Panc1 (cell line): ENCODE data around the gene PLA2G2D. TPM values are rescaled to one million over a fixed set of nuclear protein-coding genes. Genes with fewer than 3 reads are reported as not detected.

Experiments used
- ATAC-seq: fragments of 200-7000 bp; cut with Tn5 transposase; 2 replicates; pipeline ENCODE4 v1.9.1; 2020; ENCODE audit warnings: mild to moderate bottlenecking, moderate library complexity
- BruUV-seq: library from RNA; stranded (reverse); fragments of 400-500 nt; replicated peaks from 2 replicates; lab custom pipeline; 2021; lab: Mats Ljungman, UMichigan
- CTCF ChIA-PET: fragments of 300-600 bp; sonication (Branson Sonifier 250); formaldehyde crosslinking; loops from one replicate; lab custom pipeline; 2022; ENCODE audit warnings: antibody characterized with exemption; lab: Charles Lee
- POLR2A ChIA-PET: fragments of 300-600 bp; sonication (Branson Sonifier 250); formaldehyde crosslinking; loops from one replicate; lab custom pipeline; 2022; ENCODE audit warnings: antibody characterized with exemption; lab: Charles Lee
- DNase-seq: peaks from one replicate; pipeline ENCODE4 v3.0.0-alpha.2; 2010; ENCODE audit warnings: low read depth, low spot score
- H3K27ac ChIP-seq: 2 replicates; pipeline ENCODE4 v1.5.1; 2011; ENCODE audit warnings: mild to moderate bottlenecking, low read length, inconsistent platforms
- H3K27me3 ChIP-seq: fragments of 200-500 bp; sonication (Bioruptor generic); 2 replicates; pipeline ENCODE4 v1.6.0; 2014; ENCODE audit warnings: low read length, inconsistent platforms; ENCODE audit not compliant: control insufficient read depth, insufficient read depth
- H3K36me3 ChIP-seq: fragments of 200-500 bp; sonication (Bioruptor generic); 2 replicates; pipeline ENCODE4 v1.5.1; 2014; ENCODE audit warnings: inconsistent platforms, mild to moderate bottlenecking, low read length, moderate library complexity; ENCODE audit not compliant: control insufficient read depth, insufficient read depth
- H3K4me1 ChIP-seq: 2 replicates; pipeline ENCODE4 v1.5.1; 2011; ENCODE audit warnings: inconsistent platforms, mild to moderate bottlenecking, low read length, moderate library complexity; ENCODE audit not compliant: control insufficient read depth, insufficient read depth
- H3K4me3 ChIP-seq, 2 experiments: 2 replicates each; pipeline ENCODE4 v1.5.1; 2011 to 2012; ENCODE audit warnings: low read depth in 2 of 2, low read length in 2 of 2, mild to moderate bottlenecking in 2 of 2, inconsistent platforms in 1 of 2, moderate library complexity in 1 of 2
- H3K9me3 ChIP-seq: fragments of 200-500 bp; sonication (Bioruptor generic); 2 replicates; pipeline ENCODE4 v1.5.1; 2014; ENCODE audit warnings: low read depth, mild to moderate bottlenecking, inconsistent platforms, low read length, moderate library complexity; ENCODE audit not compliant: control insufficient read depth, insufficient read depth
- POLR2AphosphoS5 ChIP-seq: IDR thresholded peaks from 2 replicates; pipeline ENCODE4 v1.6.1; 2012; ENCODE audit warnings: mild to moderate bottlenecking, low read depth, low read length, moderate library complexity
- SIN3A ChIP-seq: IDR thresholded peaks from 2 replicates; pipeline ENCODE4 v1.6.1; 2012; ENCODE audit warnings: low read depth, mild to moderate bottlenecking, low read length, moderate library complexity, borderline replicate concordance; ENCODE audit not compliant: insufficient read depth
- TCF7L2 ChIP-seq: IDR thresholded peaks from 2 replicates; pipeline ENCODE4 v1.6.1; 2011; ENCODE audit warnings: mild to moderate bottlenecking, low read depth, low read length, inconsistent platforms
- in situ Hi-C: cut with HindIII; loops from 2 replicates; pipeline ENCODE4 v1.10.0; 2016; ENCODE audit warnings: low sequenced_read_pairs, low pct_unique_long_range_greater_than_20kb
- intact Hi-C: fragments of 100-400 bp; cut with micrococcal nuclease; formaldehyde crosslinking; loops from one replicate; pipeline ENCODE4 v1.10.0; 2022; ENCODE audit not compliant: unreplicated experiment
- total RNA-seq: library from RNA; stranded (reverse); gene quantifications from one replicate; pipeline ENCODE4 v1.2.1, GENCODE V29; 2021; ENCODE audit not compliant: unreplicated experiment
- TF ChIP-seq, protein P1 (sequence below): fragments of 450-650 bp; IDR thresholded peaks from 2 replicates; pipeline ENCODE4 v1.5.1; 2017; ENCODE audit warnings: mild to moderate bottlenecking
- TF ChIP-seq, protein P2 (sequence below), 2 experiments: IDR thresholded peaks; 2 replicates each; pipeline ENCODE4 v1.6.1; 2011 to 2012; ENCODE audit warnings: low read depth in 2 of 2, control low read depth in 1 of 2, low read length in 1 of 2, mild to moderate bottlenecking in 1 of 2, moderate library complexity in 1 of 2; ENCODE audit not compliant: insufficient read depth in 1 of 2

Gene PLA2G2D
- total RNA-seq, 1 experiment from 2014 or later: not detected

DNA sequence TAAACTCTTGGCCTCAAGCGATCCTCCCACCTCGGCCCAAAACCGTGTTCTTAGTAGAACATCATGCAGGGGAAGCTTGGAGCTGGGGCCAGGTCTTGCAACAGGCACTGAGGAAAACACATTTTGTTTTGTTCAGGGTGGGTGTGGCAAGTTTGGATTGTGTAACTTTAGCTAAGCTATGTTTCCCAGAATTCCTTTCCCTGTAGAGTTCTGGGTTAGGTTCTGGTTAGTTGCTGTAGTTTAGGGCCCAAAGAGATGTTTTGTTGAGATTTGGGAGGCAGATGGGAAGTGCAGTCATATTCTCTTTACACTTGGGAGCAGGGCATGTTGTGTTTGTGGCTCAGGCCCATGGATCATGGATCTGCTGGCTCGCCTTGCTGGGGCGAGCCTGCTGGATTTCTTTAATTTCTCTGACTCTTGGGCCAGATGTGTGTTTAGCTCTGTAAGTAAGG is 25.4 kb downstream of the PLA2G2D start:
- H3K36me3 ChIP-seq: no peaks in the 10 kb centered on the region
- in situ Hi-C loops: no loop called here

DNA sequence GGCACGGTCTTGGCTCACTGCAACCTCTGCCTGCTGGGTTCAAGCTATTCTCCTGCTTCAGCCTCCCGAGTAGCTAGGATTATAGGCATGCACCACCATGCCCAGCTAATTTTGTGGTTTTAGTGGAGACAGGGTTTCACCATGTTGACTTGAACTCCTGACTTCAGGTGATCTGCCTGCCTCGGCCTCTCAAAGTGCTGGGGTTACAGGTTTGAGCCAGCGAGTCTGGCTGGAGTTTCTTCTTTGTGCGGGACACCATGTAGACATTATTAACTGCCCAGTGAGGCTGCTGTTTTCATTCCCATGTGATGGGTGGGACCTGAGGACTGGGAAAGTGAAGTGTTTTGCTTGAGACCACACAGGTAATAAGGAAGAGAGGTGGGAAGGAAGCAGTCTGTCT is 26.0 kb downstream of the PLA2G2D start:
- DNase-seq: no peak
- CTCF ChIA-PET: no interaction called here

More for the DNA sequence above, 25.4 kb downstream of the PLA2G2D start:
- Histone ChIP-seq H3K9me3 (0 out of 2 replicates have a peak, but pooled peaks cover 5% of the 10 kb centered on the region), H3K4me1 (no peaks in the 10 kb centered on the region), H3K27me3 (peaks cover 10% of the 10 kb centered on the region), H3K4me3 (no peak overlapping the region), H3K27ac (no peak overlapping the region)
- intact Hi-C loops: no loop called here
- CTCF ChIA-PET: no interaction called here
- ATAC-seq (no peak), DNase-seq (no peak)
- POLR2A ChIA-PET: no interaction called here
- TF ChIP-seq, protein P1, sequence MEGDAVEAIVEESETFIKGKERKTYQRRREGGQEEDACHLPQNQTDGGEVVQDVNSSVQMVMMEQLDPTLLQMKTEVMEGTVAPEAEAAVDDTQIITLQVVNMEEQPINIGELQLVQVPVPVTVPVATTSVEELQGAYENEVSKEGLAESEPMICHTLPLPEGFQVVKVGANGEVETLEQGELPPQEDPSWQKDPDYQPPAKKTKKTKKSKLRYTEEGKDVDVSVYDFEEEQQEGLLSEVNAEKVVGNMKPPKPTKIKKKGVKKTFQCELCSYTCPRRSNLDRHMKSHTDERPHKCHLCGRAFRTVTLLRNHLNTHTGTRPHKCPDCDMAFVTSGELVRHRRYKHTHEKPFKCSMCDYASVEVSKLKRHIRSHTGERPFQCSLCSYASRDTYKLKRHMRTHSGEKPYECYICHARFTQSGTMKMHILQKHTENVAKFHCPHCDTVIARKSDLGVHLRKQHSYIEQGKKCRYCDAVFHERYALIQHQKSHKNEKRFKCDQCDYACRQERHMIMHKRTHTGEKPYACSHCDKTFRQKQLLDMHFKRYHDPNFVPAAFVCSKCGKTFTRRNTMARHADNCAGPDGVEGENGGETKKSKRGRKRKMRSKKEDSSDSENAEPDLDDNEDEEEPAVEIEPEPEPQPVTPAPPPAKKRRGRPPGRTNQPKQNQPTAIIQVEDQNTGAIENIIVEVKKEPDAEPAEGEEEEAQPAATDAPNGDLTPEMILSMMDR: no peak
- TF ChIP-seq TCF7L2 (no peak), SIN3A (no peak), POLR2AphosphoS5 (no peak)
- TF ChIP-seq, protein P2, sequence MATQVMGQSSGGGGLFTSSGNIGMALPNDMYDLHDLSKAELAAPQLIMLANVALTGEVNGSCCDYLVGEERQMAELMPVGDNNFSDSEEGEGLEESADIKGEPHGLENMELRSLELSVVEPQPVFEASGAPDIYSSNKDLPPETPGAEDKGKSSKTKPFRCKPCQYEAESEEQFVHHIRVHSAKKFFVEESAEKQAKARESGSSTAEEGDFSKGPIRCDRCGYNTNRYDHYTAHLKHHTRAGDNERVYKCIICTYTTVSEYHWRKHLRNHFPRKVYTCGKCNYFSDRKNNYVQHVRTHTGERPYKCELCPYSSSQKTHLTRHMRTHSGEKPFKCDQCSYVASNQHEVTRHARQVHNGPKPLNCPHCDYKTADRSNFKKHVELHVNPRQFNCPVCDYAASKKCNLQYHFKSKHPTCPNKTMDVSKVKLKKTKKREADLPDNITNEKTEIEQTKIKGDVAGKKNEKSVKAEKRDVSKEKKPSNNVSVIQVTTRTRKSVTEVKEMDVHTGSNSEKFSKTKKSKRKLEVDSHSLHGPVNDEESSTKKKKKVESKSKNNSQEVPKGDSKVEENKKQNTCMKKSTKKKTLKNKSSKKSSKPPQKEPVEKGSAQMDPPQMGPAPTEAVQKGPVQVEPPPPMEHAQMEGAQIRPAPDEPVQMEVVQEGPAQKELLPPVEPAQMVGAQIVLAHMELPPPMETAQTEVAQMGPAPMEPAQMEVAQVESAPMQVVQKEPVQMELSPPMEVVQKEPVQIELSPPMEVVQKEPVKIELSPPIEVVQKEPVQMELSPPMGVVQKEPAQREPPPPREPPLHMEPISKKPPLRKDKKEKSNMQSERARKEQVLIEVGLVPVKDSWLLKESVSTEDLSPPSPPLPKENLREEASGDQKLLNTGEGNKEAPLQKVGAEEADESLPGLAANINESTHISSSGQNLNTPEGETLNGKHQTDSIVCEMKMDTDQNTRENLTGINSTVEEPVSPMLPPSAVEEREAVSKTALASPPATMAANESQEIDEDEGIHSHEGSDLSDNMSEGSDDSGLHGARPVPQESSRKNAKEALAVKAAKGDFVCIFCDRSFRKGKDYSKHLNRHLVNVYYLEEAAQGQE (IDR thresholded peaks at IDR 0.05; ENCODE audit: insufficient read depth in 1 of 2, low read depth in 2 of 2, low read length in 1 of 2): no peak
- no TSS peak for BruUV-seq

More for the DNA sequence above, 26.0 kb downstream of the PLA2G2D start:
- no peaks in the 10 kb centered on the region for H3K36me3 ChIP-seq
- H3K4me3 ChIP-seq: no peak overlapping the region
- TF ChIP-seq TCF7L2: no peak
- TF ChIP-seq, protein P2 (IDR thresholded peaks at IDR 0.05; ENCODE audit: insufficient read depth in 1 of 2, low read depth in 2 of 2, low read length in 1 of 2): no peak
- TF ChIP-seq, protein P1: no peak
- TF ChIP-seq POLR2AphosphoS5: no peak
- TF ChIP-seq SIN3A: no peak
- intact Hi-C loops: no loop called here
- in situ Hi-C loops: no loop called here
- no peaks in the 10 kb centered on the region for H3K4me1 ChIP-seq
- 0 out of 2 replicates have a peak, but pooled peaks cover 5% of the 10 kb centered on the region for H3K9me3 ChIP-seq
- ATAC-seq: no peak
- H3K27ac ChIP-seq: no peak overlapping the region
- BruUV-seq: no TSS peak
- peaks cover 10% of the 10 kb centered on the region for H3K27me3 ChIP-seq
- POLR2A ChIA-PET: no interaction called here
